ENCODE data around the gene TRIM9. TPM values are rescaled to one million over a fixed set of nuclear protein-coding genes. Genes with fewer than 3 reads are reported as not detected.
A peak's percentile ranks its signal among the peaks of the same experiment; 100 is the strongest.

TRIM9 gene
- total and polyA plus RNA-seq, 7 donors: 0.17 to 3.3 (median 1.1) TPM

GRCh38 chr14:51089278-51089677, 5.6 kb downstream of the TRIM9 start:
- H3K4me3 ChIP-seq: no peak overlapping the region
- no peak for TF ChIP-seq CTCF (IDR thresholded peaks at IDR 0.05)
- WGBS, 3 donors: 85 to 89% (median 85%) methylated on average over 1 of the region's 1 CpG
- no peaks in the 10 kb centered on the region for H3K36me3 ChIP-seq (ENCODE audit: insufficient read depth in 1 of 2, low read depth in 1 of 2)
- H3K27me3 ChIP-seq (ENCODE audit: insufficient read depth in 3 of 3, low read length in 2 of 3): peaks cover 0 to 21% (median 12%) of the 10 kb centered on the region in 3 donors
- DNase-seq: no peak
- peaks cover 6% of the 10 kb centered on the region for H3K4me1 ChIP-seq
- no peak for ATAC-seq
- intact Hi-C loops (cut with DNase I): no loop called here
- H3K27ac ChIP-seq: no peak overlapping the region
- H3K9me3 ChIP-seq: no peaks in the 10 kb centered on the region

GRCh38 chr14:51087031-51087441, 7.9 kb downstream of the TRIM9 start:
- no peak for DNase-seq
- WGBS, 3 donors: 84 to 95% (median 87%) methylated on average over 3 of the region's 3 CpGs
- no peaks in the 10 kb centered on the region for H3K4me1 ChIP-seq
- no peak overlapping the region for H3K27ac ChIP-seq
- no peaks in the 10 kb centered on the region for H3K9me3 ChIP-seq
- H3K36me3 ChIP-seq (ENCODE audit: insufficient read depth in 1 of 2, low read depth in 1 of 2): no peaks in the 10 kb centered on the region
- no peak for ATAC-seq
- H3K4me3 ChIP-seq: no peak overlapping the region
- intact Hi-C loops (cut with DNase I): no loop called here
- H3K27me3 ChIP-seq (ENCODE audit: insufficient read depth in 3 of 3, low read length in 2 of 3): peaks cover 0 to 2% (median 0%) of the 10 kb centered on the region in 3 donors
- no peak for TF ChIP-seq CTCF (IDR thresholded peaks at IDR 0.05)

- Histone ChIP-seq H3K27me3 (ENCODE audit: insufficient read depth in 3 of 3, low read length in 2 of 3) (peaks cover 0 to 2% (median 0%) of the 10 kb centered on the region in 3 donors), H3K4me3 (no peak overlapping the region), H3K4me1 (no peaks in the 10 kb centered on the region), H3K36me3 (ENCODE audit: insufficient read depth in 1 of 2, low read depth in 1 of 2) (no peaks in the 10 kb centered on the region), H3K9me3 (no peaks in the 10 kb centered on the region), H3K27ac (no peak overlapping the region)
- WGBS, 3 donors: 44 to 56% (median 55%) methylated on average over 2 of the region's 2 CpGs
- ATAC-seq: no peak
- no peak for DNase-seq
- intact Hi-C loops (cut with DNase I): no loop called here
- TF ChIP-seq CTCF (IDR thresholded peaks at IDR 0.05): no peak
These were observed 8.9 kb downstream of the TRIM9 start for GRCh38 chr14:51086044-51086443.

GRCh38 chr14:51084962-51085361, 9.9 kb downstream of the TRIM9 start:
- Histone ChIP-seq H3K4me3 (no peak overlapping the region), H3K36me3 (ENCODE audit: insufficient read depth in 1 of 2, low read depth in 1 of 2) (no peaks in the 10 kb centered on the region), H3K4me1 (no peaks in the 10 kb centered on the region), H3K27ac (no peak overlapping the region), H3K27me3 (ENCODE audit: insufficient read depth in 3 of 3, low read length in 2 of 3) (no peaks in the 10 kb centered on the region), H3K9me3 (no peaks in the 10 kb centered on the region)
- DNase-seq (no peak), ATAC-seq (no peak)
- intact Hi-C loops (cut with DNase I): no loop called here
- no peak for TF ChIP-seq CTCF (IDR thresholded peaks at IDR 0.05)
- 91 to 99% (median 97%) methylated on average over 3 of the region's 3 CpGs for WGBS, 3 donors

- DNase-seq: no peak
- no peak for TF ChIP-seq CTCF (IDR thresholded peaks at IDR 0.05)
- H3K36me3 ChIP-seq (ENCODE audit: insufficient read depth in 1 of 2, low read depth in 1 of 2): no peaks in the 10 kb centered on the region
- H3K4me3 ChIP-seq: no peak overlapping the region
- no peaks in the 10 kb centered on the region for H3K9me3 ChIP-seq
- H3K27me3 ChIP-seq (ENCODE audit: insufficient read depth in 3 of 3, low read length in 2 of 3): no peaks in the 10 kb centered on the region
- intact Hi-C loops (cut with DNase I): no loop called here
- peak in 1 of 4 donors; percentile 34 for ATAC-seq
- H3K4me1 ChIP-seq: no peaks in the 10 kb centered on the region
- no peak overlapping the region for H3K27ac ChIP-seq
These were observed 10.4 kb downstream of the TRIM9 start for GRCh38 chr14:51084507-51084906.
